ENCODE results near the gene PPP6R3. TPM values are rescaled to one million over a fixed set of nuclear protein-coding genes. Genes with fewer than 3 reads are reported as not detected.

PPP6R3 gene
- total and polyA plus RNA-seq, 2 of the 8 experiments (the other 6 are each of a cell fraction or from before 2014, with no cell fraction given): 44.6 to 150 TPM

DNA sequence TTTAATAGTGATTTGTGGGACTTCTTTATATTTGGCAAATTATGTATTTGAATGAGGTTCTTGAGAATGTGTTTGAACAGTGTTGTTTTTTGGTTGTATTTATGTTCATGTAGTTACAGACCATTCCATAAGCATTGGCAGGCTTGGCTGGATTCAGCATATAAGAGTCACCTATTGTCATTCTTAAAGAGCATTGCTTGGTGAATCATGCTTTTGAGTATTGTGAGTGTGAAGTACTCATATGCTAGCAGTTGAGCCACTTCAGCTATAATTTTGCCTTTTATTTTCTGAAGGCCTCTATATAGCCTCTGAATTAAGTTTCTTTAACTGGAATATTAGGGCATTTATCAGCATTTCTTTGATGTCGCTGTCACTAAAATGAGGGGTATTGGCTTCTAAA lies 113.8 kb downstream of the PPP6R3 start (continued):
- TF ChIP-seq SP2 (IDR thresholded peaks at IDR 0.05; ENCODE audit: low read length) (no peak), HDAC2 (IDR thresholded peaks at IDR 0.05; ENCODE audit: borderline replicate concordance in 1 of 2, low read depth in 2 of 2, low read length in 2 of 2) (no peak)
